HEK293 (cell line): Measurements from ENCODE around the gene UMAD1.

Source experiments
- FEZF1 ChIP-seq: fragments of 450-650 bp; formaldehyde crosslinking; IDR thresholded peaks from 2 replicates; pipeline ENCODE4 v1.5.1; 2016; ENCODE audit warnings: missing biosample characterization, missing genetic modification characterization
- HIC1 ChIP-seq: fragments of 450-650 bp; formaldehyde crosslinking; IDR thresholded peaks from 2 replicates; pipeline ENCODE4 v1.5.1; 2016; ENCODE audit warnings: missing biosample characterization, missing genetic modification characterization
- IKZF3 ChIP-seq: fragments of 450-650 bp; IDR thresholded peaks from 2 replicates; pipeline ENCODE4 v1.5.0; 2018; ENCODE audit warnings: missing biosample characterization, mild to moderate bottlenecking, missing genetic modification characterization, moderate library complexity
- KLF10 ChIP-seq: fragments of 450-650 bp; IDR thresholded peaks from 2 replicates; pipeline ENCODE4 v1.5.1; 2018; ENCODE audit warnings: missing biosample characterization, mild to moderate bottlenecking, missing genetic modification characterization
- KLF8 ChIP-seq: fragments of 450-650 bp; formaldehyde crosslinking; IDR thresholded peaks from 2 replicates; pipeline ENCODE4 v1.5.1; 2016; ENCODE audit warnings: missing biosample characterization, missing genetic modification characterization
- OVOL3 ChIP-seq: fragments of 450-650 bp; formaldehyde crosslinking; IDR thresholded peaks from 2 replicates; pipeline ENCODE4 v1.5.1; 2016; ENCODE audit warnings: missing biosample characterization, missing genetic modification characterization
- PRDM6 ChIP-seq: fragments of 450-650 bp; formaldehyde crosslinking; IDR thresholded peaks from 2 replicates; pipeline ENCODE4 v1.5.1; 2017; ENCODE audit warnings: missing biosample characterization, missing genetic modification characterization
- REPIN1 ChIP-seq: fragments of 450-650 bp; formaldehyde crosslinking; IDR thresholded peaks from 2 replicates; pipeline ENCODE4 v1.5.1; 2017; ENCODE audit warnings: missing biosample characterization, missing genetic modification characterization, low read depth
- ZBTB10 ChIP-seq: fragments of 450-650 bp; formaldehyde crosslinking; IDR thresholded peaks from 2 replicates; pipeline ENCODE4 v1.5.1; 2016; ENCODE audit warnings: missing biosample characterization, missing genetic modification characterization
- ZBTB21 ChIP-seq: fragments of 450-650 bp; formaldehyde crosslinking; IDR thresholded peaks from 2 replicates; pipeline ENCODE4 v1.5.1; 2017; ENCODE audit warnings: missing biosample characterization, missing genetic modification characterization
- ZEB2 ChIP-seq: fragments of 450-650 bp; formaldehyde crosslinking; IDR thresholded peaks from 2 replicates; pipeline ENCODE4 v1.5.1; 2016; ENCODE audit warnings: missing biosample characterization, missing genetic modification characterization
- ZNF114 ChIP-seq: fragments of 450-650 bp; formaldehyde crosslinking; IDR thresholded peaks from 2 replicates; pipeline ENCODE4 v1.5.0; 2017; ENCODE audit warnings: missing biosample characterization, missing genetic modification characterization
- ZNF157 ChIP-seq: fragments of 450-650 bp; formaldehyde crosslinking; IDR thresholded peaks from 2 replicates; pipeline ENCODE4 v1.5.1; 2016; ENCODE audit warnings: missing biosample characterization, missing genetic modification characterization
- ZNF24 ChIP-seq: fragments of 450-650 bp; formaldehyde crosslinking; IDR thresholded peaks from 2 replicates; pipeline ENCODE4 v1.5.1; 2016; ENCODE audit warnings: missing biosample characterization, missing genetic modification characterization
- ZNF26 ChIP-seq: fragments of 450-650 bp; formaldehyde crosslinking; IDR thresholded peaks from 2 replicates; pipeline ENCODE4 v1.5.1; 2016; ENCODE audit warnings: missing biosample characterization, missing genetic modification characterization
- ZNF311 ChIP-seq: fragments of 450-650 bp; formaldehyde crosslinking; IDR thresholded peaks from 2 replicates; pipeline ENCODE4 v1.5.1; 2017; ENCODE audit warnings: missing biosample characterization, missing genetic modification characterization, borderline replicate concordance
- ZNF335 ChIP-seq: fragments of 450-650 bp; formaldehyde crosslinking; conservative IDR thresholded peaks from 2 replicates; pipeline ENCODE4 v1.5.1; 2016; ENCODE audit warnings: missing biosample characterization, missing genetic modification characterization
- ZNF394 ChIP-seq: fragments of 450-650 bp; formaldehyde crosslinking; IDR thresholded peaks from 2 replicates; pipeline ENCODE4 v1.5.1; 2016; ENCODE audit warnings: missing biosample characterization, missing genetic modification characterization, mild to moderate bottlenecking, moderate library complexity, borderline replicate concordance
- ZNF518A ChIP-seq: fragments of 450-650 bp; formaldehyde crosslinking; conservative IDR thresholded peaks from 2 replicates; pipeline ENCODE4 v1.5.1; 2016; ENCODE audit warnings: low read depth, missing biosample characterization, missing genetic modification characterization
- ZNF639 ChIP-seq: fragments of 450-650 bp; formaldehyde crosslinking; IDR thresholded peaks from 2 replicates; pipeline ENCODE4 v1.5.1; 2016; ENCODE audit warnings: missing biosample characterization, missing genetic modification characterization
- ZNF660 ChIP-seq: fragments of 450-650 bp; IDR thresholded peaks from 2 replicates; pipeline ENCODE4 v1.5.1; 2018; ENCODE audit warnings: missing biosample characterization, mild to moderate bottlenecking, missing genetic modification characterization
- ZNF830 ChIP-seq: fragments of 450-650 bp; IDR thresholded peaks from 2 replicates; pipeline ENCODE4 v1.5.0; 2018; ENCODE audit warnings: missing biosample characterization, missing genetic modification characterization, low read depth, mild to moderate bottlenecking, moderate library complexity
- ZXDB ChIP-seq: fragments of 450-650 bp; formaldehyde crosslinking; IDR thresholded peaks from 2 replicates; pipeline ENCODE4 v1.5.1; 2016; ENCODE audit warnings: missing biosample characterization, missing genetic modification characterization

Gene UMAD1

GRCh38 chr7:7652798-7653540 is 12.4 kb downstream of the UMAD1 start (continued):
- TF ChIP-seq ZNF639 (peak; percentile 83), IKZF3 (tag by site-specific recombination) (peak; percentile 49), ZNF157 (tag by site-specific recombination) (no peak), ZNF660 (tag by site-specific recombination) (no peak), ZNF311 (tag by site-specific recombination) (no peak), ZNF114 (tag by site-specific recombination) (no peak), KLF10 (tag by site-specific recombination) (peak; percentile 46; the same call in 1 of the 2 replicates), REPIN1 (tag by site-specific recombination) (no peak), ZNF335 (tag by site-specific recombination) (peak; percentile 48; the same call in 1 of the 2 replicates), PRDM6 (tag by site-specific recombination) (peak; percentile 68), KLF8 (peak; percentile 78), ZBTB10 (tag by site-specific recombination) (no peak), ZNF830 (tag by site-specific recombination) (no peak), ZNF518A (tag by site-specific recombination) (peak; percentile 42), ZBTB21 (tag by site-specific recombination) (0 out of 2 replicates have a peak, but pooled peaks have one; percentile 13), OVOL3 (tag by site-specific recombination) (peak; percentile 75), ZNF394 (tag by site-specific recombination) (0 out of 2 replicates have a peak, but pooled peaks have one; percentile 41), ZEB2 (tag by site-specific recombination) (peak; percentile 92), HIC1 (tag by site-specific recombination) (peak; percentile 69), ZNF24 (0 out of 2 replicates have a peak, but pooled peaks have one; percentile 35), ZXDB (tag by site-specific recombination) (peak; percentile 71), FEZF1 (tag by site-specific recombination) (peak; percentile 70), ZNF26 (tag by site-specific recombination) (no peak)
